HepG2 (cell line): ENCODE data around the gene SLC2A8. TPM values are rescaled to one million over a fixed set of nuclear protein-coding genes. Genes with fewer than 3 reads are reported as not detected.

Source experiments
- CBX5 ChIP-seq: sonication (generic); formaldehyde crosslinking; IDR thresholded peaks from 2 replicates; pipeline ENCODE4 v1.4.0; 2020; ENCODE audit warnings: missing genetic modification reagents, borderline replicate concordance
- ELF3 ChIP-seq: IDR thresholded peaks from 2 replicates; pipeline ENCODE4 v1.6.1; 2016; ENCODE audit warnings: missing genetic modification reagents, missing compliant biosample characterization
- FOXO1 ChIP-seq: sonication (generic); formaldehyde crosslinking; IDR thresholded peaks from 2 replicates; pipeline ENCODE4 v1.4.0; 2020; ENCODE audit warnings: missing genetic modification reagents
- MED1 ChIP-seq: sonication (generic); formaldehyde crosslinking; IDR thresholded peaks from 2 replicates; pipeline ENCODE4 v1.4.0; 2020; ENCODE audit warnings: missing genetic modification reagents
- MLX ChIP-seq: IDR thresholded peaks from 2 replicates; pipeline ENCODE4 v1.6.1; 2016
- NR1H2 ChIP-seq: sonication (generic); formaldehyde crosslinking; IDR thresholded peaks from 2 replicates; pipeline ENCODE4 v1.8.1; 2022; ENCODE audit warnings: low read depth, missing genetic modification reagents, borderline replicate concordance
- POLR2A ChIP-seq, 2 experiments: IDR thresholded peaks; 2 replicates each; pipeline ENCODE4 v1.6.1; 2011; ENCODE audit warnings: low read depth in 2 of 2, low read length in 2 of 2, mild to moderate bottlenecking in 1 of 2, moderate library complexity in 1 of 2; ENCODE audit not compliant: insufficient read depth in 1 of 2
- SKI ChIP-seq: fragments of 450-650 bp; IDR thresholded peaks from one replicate; pipeline ENCODE4 v1.6.1; 2018; ENCODE audit warnings: mild to moderate bottlenecking; ENCODE audit not compliant: partially characterized antibody
- SPEN ChIP-seq: sonication (generic); formaldehyde crosslinking; IDR thresholded peaks from 2 replicates; pipeline ENCODE4 v1.5.1; 2020; ENCODE audit warnings: low read depth, mild to moderate bottlenecking, missing genetic modification reagents
- YEATS2 ChIP-seq: sonication (generic); formaldehyde crosslinking; IDR thresholded peaks from 2 replicates; pipeline ENCODE4 v1.4.0; 2020; ENCODE audit warnings: missing genetic modification reagents, borderline replicate concordance
- ZBTB21 ChIP-seq: sonication (generic); formaldehyde crosslinking; IDR thresholded peaks from 2 replicates; pipeline ENCODE4 v1.4.0; 2020; ENCODE audit warnings: missing genetic modification reagents
- ZC3H4 ChIP-seq: sonication (generic); formaldehyde crosslinking; IDR thresholded peaks from 2 replicates; pipeline ENCODE4 v1.4.0; 2020; ENCODE audit warnings: missing genetic modification reagents, borderline replicate concordance
- ZMAT3 ChIP-seq: sonication (generic); formaldehyde crosslinking; conservative IDR thresholded peaks from 2 replicates; pipeline ENCODE4 v1.7.0; 2021; ENCODE audit warnings: missing genetic modification reagents
- ZNF550 ChIP-seq: sonication (generic); formaldehyde crosslinking; IDR thresholded peaks from 2 replicates; pipeline ENCODE4 v1.4.0; 2020; ENCODE audit warnings: mild to moderate bottlenecking, missing genetic modification reagents, borderline replicate concordance
- polyA plus RNA-seq, 8 experiments: library from polyadenylated mRNA; depleted of rRNA in 3 of 8; stranded (reverse) in 7 of 8; unstranded in 1 of 8; fragments of >200 nt; fragmentation: Illumina TruSeq in 4 of 8; extraction: Trizol in 4 of 8; gene quantifications; 2 replicates each; pipeline versions ENCODE4 v1.2.1 to v1.2.3, GENCODE V29; 2011 to 2016; ENCODE audit warnings: low read depth in 4 of 8, missing spikeins in 1 of 8, mixed read lengths in 1 of 8; ENCODE audit not compliant: insufficient read depth in 1 of 8
- total RNA-seq, 5 experiments: library from RNA; depleted of rRNA; stranded (reverse); fragments of >200 nt; fragmentation: Illumina TruSeq; extraction: Trizol; gene quantifications; 2 replicates each; pipeline ENCODE4 v1.2.3, GENCODE V29; 2016; ENCODE audit warnings: low read depth in 1 of 5
- TF ChIP-seq, protein P1 (sequence below), 2 experiments: fragments of 450-650 bp in 1 of 2; sonication (generic) in 1 of 2; formaldehyde crosslinking; IDR thresholded peaks; 2 replicates each; pipeline versions ENCODE4 v1.5.0 to v1.8.0; 2020 to 2022; ENCODE audit warnings: mild to moderate bottlenecking in 1 of 2, missing genetic modification reagents in 1 of 2
- TF ChIP-seq, protein P2 (sequence below): sonication (generic); IDR thresholded peaks from 2 replicates; pipeline ENCODE4 v1.6.1; 2016; ENCODE audit warnings: low read depth, borderline replicate concordance
- TF ChIP-seq, protein P3 (sequence below): sonication (generic); formaldehyde crosslinking; IDR thresholded peaks from 2 replicates; pipeline ENCODE4 v1.4.0; 2020; ENCODE audit warnings: mild to moderate bottlenecking, missing genetic modification reagents, borderline replicate concordance
- TF ChIP-seq, protein P4 (sequence below): IDR thresholded peaks from 2 replicates; pipeline ENCODE4 v1.4.0; 2020; ENCODE audit warnings: mild to moderate bottlenecking, missing genetic modification reagents

The SLC2A8 gene
- total and polyA plus RNA-seq, 2 of the 13 experiments (the other 11 are each of a cell fraction or from before 2014, with no cell fraction given), result 22.6 to 48.6 TPM

GRCh38 chr9:127395497-127396252, 1.3 kb upstream of the SLC2A8 start (continued):
- TF ChIP-seq, protein P1, sequence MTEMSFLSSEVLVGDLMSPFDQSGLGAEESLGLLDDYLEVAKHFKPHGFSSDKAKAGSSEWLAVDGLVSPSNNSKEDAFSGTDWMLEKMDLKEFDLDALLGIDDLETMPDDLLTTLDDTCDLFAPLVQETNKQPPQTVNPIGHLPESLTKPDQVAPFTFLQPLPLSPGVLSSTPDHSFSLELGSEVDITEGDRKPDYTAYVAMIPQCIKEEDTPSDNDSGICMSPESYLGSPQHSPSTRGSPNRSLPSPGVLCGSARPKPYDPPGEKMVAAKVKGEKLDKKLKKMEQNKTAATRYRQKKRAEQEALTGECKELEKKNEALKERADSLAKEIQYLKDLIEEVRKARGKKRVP (CRISPR knock-in tag; IDR thresholded peaks at IDR 0.05), result 0 out of 4 replicates have a peak, but pooled peaks of 1 of the 2 experiments have one; percentile 44
- TF ChIP-seq, protein P2, sequence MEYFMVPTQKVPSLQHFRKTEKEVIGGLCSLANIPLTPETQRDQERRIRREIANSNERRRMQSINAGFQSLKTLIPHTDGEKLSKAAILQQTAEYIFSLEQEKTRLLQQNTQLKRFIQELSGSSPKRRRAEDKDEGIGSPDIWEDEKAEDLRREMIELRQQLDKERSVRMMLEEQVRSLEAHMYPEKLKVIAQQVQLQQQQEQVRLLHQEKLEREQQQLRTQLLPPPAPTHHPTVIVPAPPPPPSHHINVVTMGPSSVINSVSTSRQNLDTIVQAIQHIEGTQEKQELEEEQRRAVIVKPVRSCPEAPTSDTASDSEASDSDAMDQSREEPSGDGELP, result no peak
- TF ChIP-seq POLR2A (IDR thresholded peaks at IDR 0.05; ENCODE audit: insufficient read depth in 1 of 2, low read depth in 2 of 2, low read length in 2 of 2), result peak in 1 of 2 experiments; percentile 68; a peak in 2 of 4 replicates
- TF ChIP-seq ZC3H4 (CRISPR knock-in tag), result peak; percentile 73; the same call in 1 of the 2 replicates
- peak; percentile 62 for TF ChIP-seq SKI
- TF ChIP-seq, protein P3, sequence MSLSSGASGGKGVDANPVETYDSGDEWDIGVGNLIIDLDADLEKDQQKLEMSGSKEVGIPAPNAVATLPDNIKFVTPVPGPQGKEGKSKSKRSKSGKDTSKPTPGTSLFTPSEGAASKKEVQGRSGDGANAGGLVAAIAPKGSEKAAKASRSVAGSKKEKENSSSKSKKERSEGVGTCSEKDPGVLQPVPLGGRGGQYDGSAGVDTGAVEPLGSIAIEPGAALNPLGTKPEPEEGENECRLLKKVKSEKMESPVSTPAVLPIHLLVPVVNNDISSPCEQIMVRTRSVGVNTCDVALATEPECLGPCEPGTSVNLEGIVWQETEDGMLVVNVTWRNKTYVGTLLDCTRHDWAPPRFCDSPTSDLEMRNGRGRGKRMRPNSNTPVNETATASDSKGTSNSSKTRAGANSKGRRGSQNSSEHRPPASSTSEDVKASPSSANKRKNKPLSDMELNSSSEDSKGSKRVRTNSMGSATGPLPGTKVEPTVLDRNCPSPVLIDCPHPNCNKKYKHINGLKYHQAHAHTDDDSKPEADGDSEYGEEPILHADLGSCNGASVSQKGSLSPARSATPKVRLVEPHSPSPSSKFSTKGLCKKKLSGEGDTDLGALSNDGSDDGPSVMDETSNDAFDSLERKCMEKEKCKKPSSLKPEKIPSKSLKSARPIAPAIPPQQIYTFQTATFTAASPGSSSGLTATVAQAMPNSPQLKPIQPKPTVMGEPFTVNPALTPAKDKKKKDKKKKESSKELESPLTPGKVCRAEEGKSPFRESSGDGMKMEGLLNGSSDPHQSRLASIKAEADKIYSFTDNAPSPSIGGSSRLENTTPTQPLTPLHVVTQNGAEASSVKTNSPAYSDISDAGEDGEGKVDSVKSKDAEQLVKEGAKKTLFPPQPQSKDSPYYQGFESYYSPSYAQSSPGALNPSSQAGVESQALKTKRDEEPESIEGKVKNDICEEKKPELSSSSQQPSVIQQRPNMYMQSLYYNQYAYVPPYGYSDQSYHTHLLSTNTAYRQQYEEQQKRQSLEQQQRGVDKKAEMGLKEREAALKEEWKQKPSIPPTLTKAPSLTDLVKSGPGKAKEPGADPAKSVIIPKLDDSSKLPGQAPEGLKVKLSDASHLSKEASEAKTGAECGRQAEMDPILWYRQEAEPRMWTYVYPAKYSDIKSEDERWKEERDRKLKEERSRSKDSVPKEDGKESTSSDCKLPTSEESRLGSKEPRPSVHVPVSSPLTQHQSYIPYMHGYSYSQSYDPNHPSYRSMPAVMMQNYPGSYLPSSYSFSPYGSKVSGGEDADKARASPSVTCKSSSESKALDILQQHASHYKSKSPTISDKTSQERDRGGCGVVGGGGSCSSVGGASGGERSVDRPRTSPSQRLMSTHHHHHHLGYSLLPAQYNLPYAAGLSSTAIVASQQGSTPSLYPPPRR (CRISPR knock-in tag), result peak; percentile 72
- TF ChIP-seq YEATS2 (CRISPR knock-in tag), result peak; percentile 30; the same call in 1 of the 2 replicates
- peak; percentile 76 for TF ChIP-seq ELF3 (CRISPR knock-in tag)
- peak; percentile 63; the same call in 1 of the 2 replicates for TF ChIP-seq CBX5 (CRISPR knock-in tag)
- TF ChIP-seq, protein P4, sequence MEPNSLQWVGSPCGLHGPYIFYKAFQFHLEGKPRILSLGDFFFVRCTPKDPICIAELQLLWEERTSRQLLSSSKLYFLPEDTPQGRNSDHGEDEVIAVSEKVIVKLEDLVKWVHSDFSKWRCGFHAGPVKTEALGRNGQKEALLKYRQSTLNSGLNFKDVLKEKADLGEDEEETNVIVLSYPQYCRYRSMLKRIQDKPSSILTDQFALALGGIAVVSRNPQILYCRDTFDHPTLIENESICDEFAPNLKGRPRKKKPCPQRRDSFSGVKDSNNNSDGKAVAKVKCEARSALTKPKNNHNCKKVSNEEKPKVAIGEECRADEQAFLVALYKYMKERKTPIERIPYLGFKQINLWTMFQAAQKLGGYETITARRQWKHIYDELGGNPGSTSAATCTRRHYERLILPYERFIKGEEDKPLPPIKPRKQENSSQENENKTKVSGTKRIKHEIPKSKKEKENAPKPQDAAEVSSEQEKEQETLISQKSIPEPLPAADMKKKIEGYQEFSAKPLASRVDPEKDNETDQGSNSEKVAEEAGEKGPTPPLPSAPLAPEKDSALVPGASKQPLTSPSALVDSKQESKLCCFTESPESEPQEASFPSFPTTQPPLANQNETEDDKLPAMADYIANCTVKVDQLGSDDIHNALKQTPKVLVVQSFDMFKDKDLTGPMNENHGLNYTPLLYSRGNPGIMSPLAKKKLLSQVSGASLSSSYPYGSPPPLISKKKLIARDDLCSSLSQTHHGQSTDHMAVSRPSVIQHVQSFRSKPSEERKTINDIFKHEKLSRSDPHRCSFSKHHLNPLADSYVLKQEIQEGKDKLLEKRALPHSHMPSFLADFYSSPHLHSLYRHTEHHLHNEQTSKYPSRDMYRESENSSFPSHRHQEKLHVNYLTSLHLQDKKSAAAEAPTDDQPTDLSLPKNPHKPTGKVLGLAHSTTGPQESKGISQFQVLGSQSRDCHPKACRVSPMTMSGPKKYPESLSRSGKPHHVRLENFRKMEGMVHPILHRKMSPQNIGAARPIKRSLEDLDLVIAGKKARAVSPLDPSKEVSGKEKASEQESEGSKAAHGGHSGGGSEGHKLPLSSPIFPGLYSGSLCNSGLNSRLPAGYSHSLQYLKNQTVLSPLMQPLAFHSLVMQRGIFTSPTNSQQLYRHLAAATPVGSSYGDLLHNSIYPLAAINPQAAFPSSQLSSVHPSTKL (CRISPR knock-in tag), result peak; percentile 84
- no peak for TF ChIP-seq NR1H2
- TF ChIP-seq FOXO1 (CRISPR knock-in tag), result peak; percentile 74
- peak; percentile 66 for TF ChIP-seq MED1
- peak; percentile 45; the same call in 1 of the 2 replicates for TF ChIP-seq ZMAT3 (CRISPR knock-in tag)
- peak; percentile 34; the same call in 1 of the 2 replicates for TF ChIP-seq SPEN
- TF ChIP-seq ZNF550, result no peak
- TF ChIP-seq ZBTB21 (CRISPR knock-in tag), result 0 out of 2 replicates have a peak, but pooled peaks have one; percentile 9
- peak; percentile 57; the same call in 1 of the 2 replicates for TF ChIP-seq MLX (CRISPR knock-in tag)
